HL-60 (cell line): ENCODE measurements around the gene SUN1.

ENCODE experiments used
- DNase-seq, 2 experiments: peaks; one replicate each; pipeline ENCODE4 v3.0.0-alpha.2; 2010 to 2020; ENCODE audit warnings: low read depth in 1 of 2, low spot score in 1 of 2
- H3K27ac ChIP-seq: fragments of 250-450 bp; sonication (Bioruptor Pico); replicated peaks from 2 replicates; pipeline ENCODE4 v1.5.1; 2020; ENCODE audit warnings: mild to moderate bottlenecking, moderate library complexity
- H3K27me3 ChIP-seq: fragments of 250-450 bp; sonication (Bioruptor Pico); 2 replicates; pipeline ENCODE4 v1.5.1; 2021; ENCODE audit warnings: mild to moderate bottlenecking, moderate library complexity; ENCODE audit not compliant: insufficient read depth, poor library complexity, severe bottlenecking
- H3K4me3 ChIP-seq: replicated peaks from 2 replicates; pipeline ENCODE4 v1.5.1; 2011; ENCODE audit warnings: mild to moderate bottlenecking, control low read depth, low read length; ENCODE audit not compliant: insufficient read depth
- CTCF ChIP-seq: IDR thresholded peaks from one replicate; pipeline ENCODE4 v1.5.1; 2011; ENCODE audit warnings: low read length, control low read depth, inconsistent platforms; ENCODE audit not compliant: insufficient read depth
- GABPA ChIP-seq: IDR thresholded peaks from 2 replicates; pipeline ENCODE4 v1.6.1; 2012; ENCODE audit warnings: low read depth
- POLR2AphosphoS5 ChIP-seq: IDR thresholded peaks from 2 replicates; pipeline ENCODE4 v1.6.1; 2012; ENCODE audit warnings: low read depth
- REST ChIP-seq: IDR thresholded peaks from 2 replicates; pipeline ENCODE4 v1.6.1; 2012; ENCODE audit warnings: low read depth; ENCODE audit not compliant: insufficient replicate concordance
- SPI1 ChIP-seq: IDR thresholded peaks from 2 replicates; pipeline ENCODE4 v1.6.1; 2012; ENCODE audit warnings: low read depth, mild to moderate bottlenecking, borderline replicate concordance

The SUN1 gene

GRCh38 chr7:918441-919113 lies 86.3 kb downstream of the SUN1 start:
- Histone ChIP-seq H3K27ac (no peak overlapping the region), H3K27me3 (no peaks in the 10 kb centered on the region), H3K4me3 (no peak overlapping the region)
- no peak for DNase-seq
- TF ChIP-seq GABPA (no peak), REST (no peak), CTCF (no peak), SPI1 (no peak), POLR2AphosphoS5 (no peak)

- no peak for DNase-seq
- Histone ChIP-seq H3K27me3 (no peaks in the 10 kb centered on the region), H3K4me3 (no peak overlapping the region), H3K27ac (no peak overlapping the region)
- TF ChIP-seq SPI1: no peak
- no peak for TF ChIP-seq CTCF
- TF ChIP-seq REST: no peak
- no peak for TF ChIP-seq POLR2AphosphoS5
- TF ChIP-seq GABPA: no peak
Measured at GRCh38 chr7:919114-919442, 86.8 kb downstream of the SUN1 start.

- TF ChIP-seq CTCF (no peak), REST (no peak), SPI1 (no peak), POLR2AphosphoS5 (no peak), GABPA (no peak)
- DNase-seq: no peak
- no peak overlapping the region for H3K4me3 ChIP-seq
- H3K27me3 ChIP-seq: no peaks in the 10 kb centered on the region
- no peak overlapping the region for H3K27ac ChIP-seq
Measured at GRCh38 chr7:919924-920341, 87.7 kb downstream of the SUN1 start.
